Endothelial cell (in vitro differentiated cells): ENCODE results near the gene ANTXR2. TPM values are rescaled to one million over a fixed set of nuclear protein-coding genes. Genes with fewer than 3 reads are reported as not detected.
A peak's percentile ranks its signal among the peaks of the same experiment; 100 is the strongest.

ENCODE experiments used
- DNase-seq: peaks from one replicate; pipeline ENCODE4 v3.0.0; 2021; ENCODE audit warnings: low spot score
- H3K27ac Mint-ChIP-seq: one replicate; pipeline ENCODE4 v1.8.0; 2021; ENCODE audit warnings: mixed read lengths, inconsistent platforms; ENCODE audit not compliant: unreplicated experiment
- H3K27me3 Mint-ChIP-seq: one replicate; pipeline ENCODE4 v1.8.0; 2021; ENCODE audit warnings: mild to moderate bottlenecking, moderate library complexity, mixed read lengths, inconsistent platforms; ENCODE audit not compliant: unreplicated experiment
- H3K36me3 Mint-ChIP-seq: one replicate; pipeline ENCODE4 v1.8.0; 2021; ENCODE audit warnings: mild to moderate bottlenecking, low read depth, mixed read lengths, inconsistent platforms; ENCODE audit not compliant: unreplicated experiment
- H3K4me1 Mint-ChIP-seq: one replicate; pipeline ENCODE4 v1.8.0; 2021; ENCODE audit warnings: mild to moderate bottlenecking, mixed read lengths, inconsistent platforms; ENCODE audit not compliant: unreplicated experiment
- H3K4me3 Mint-ChIP-seq: one replicate; pipeline ENCODE4 v1.8.0; 2021; ENCODE audit warnings: mild to moderate bottlenecking, mixed read lengths, inconsistent platforms; ENCODE audit not compliant: unreplicated experiment
- H3K9me3 Mint-ChIP-seq: one replicate; pipeline ENCODE4 v1.8.0; 2021; ENCODE audit warnings: mixed read lengths, inconsistent platforms; ENCODE audit not compliant: unreplicated experiment
- CTCF ChIP-seq: fragments of 200-600 bp; sonication (generic); IDR thresholded peaks from one replicate; pipeline ENCODE4 v1.5.0; 2021; ENCODE audit warnings: antibody characterized with exemption; ENCODE audit not compliant: unreplicated experiment
- total RNA-seq: library from RNA; stranded (reverse); fragmentation: NEBNext Ultra II Directional; extraction: Animal tissue kit (Norgen Biotek cat#: 25700); gene quantifications from one replicate; pipeline ENCODE4 v1.2.1, GENCODE V29; 2021; ENCODE audit not compliant: unreplicated experiment

Gene ANTXR2
- total RNA-seq, 1 donor from 2014 or later, result 176 TPM

GRCh38 chr4:79980448-79980847, 92.6 kb downstream of the ANTXR2 start:
- Mint-ChIP-seq H3K9me3 (no peaks in the 10 kb centered on the region), H3K4me3 (no peak overlapping the region), H3K27me3 (peaks cover 4% of the 10 kb centered on the region), H3K4me1 (no peaks in the 10 kb centered on the region), H3K27ac (no peak overlapping the region), H3K36me3 (peaks cover 34% of the 10 kb centered on the region)
- no peak for TF ChIP-seq CTCF
- no peak for DNase-seq

GRCh38 chr4:79979785-79980437, 93.1 kb downstream of the ANTXR2 start:
- Mint-ChIP-seq H3K4me1 (no peaks in the 10 kb centered on the region), H3K27ac (no peak overlapping the region), H3K9me3 (no peaks in the 10 kb centered on the region), H3K36me3 (peaks cover 33% of the 10 kb centered on the region), H3K4me3 (no peak overlapping the region), H3K27me3 (peaks cover 4% of the 10 kb centered on the region)
- TF ChIP-seq CTCF, result no peak
- no peak for DNase-seq

GRCh38 chr4:79977131-79977840, 95.7 kb downstream of the ANTXR2 start:
- no peak for TF ChIP-seq CTCF
- Mint-ChIP-seq H3K36me3 (peaks cover 49% of the 10 kb centered on the region), H3K27me3 (peaks cover 4% of the 10 kb centered on the region), H3K4me3 (no peak overlapping the region), H3K9me3 (no peaks in the 10 kb centered on the region), H3K4me1 (peaks cover 5% of the 10 kb centered on the region), H3K27ac (no peak overlapping the region)
- DNase-seq, result no peak

GRCh38 chr4:79964400-79965211, 108.4 kb downstream of the ANTXR2 start:
- Mint-ChIP-seq H3K4me1 (peaks cover 21% of the 10 kb centered on the region), H3K9me3 (no peaks in the 10 kb centered on the region), H3K4me3 (peak overlapping the region; percentile 81), H3K36me3 (peaks cover 20% of the 10 kb centered on the region), H3K27me3 (peaks cover 2% of the 10 kb centered on the region), H3K27ac (peak overlapping the region; percentile 96)
- no peak for TF ChIP-seq CTCF
- DNase-seq, result peak; percentile 53
